Measurements from ENCODE around the gene PRLH. TPM values are rescaled to one million over a fixed set of nuclear protein-coding genes. Genes with fewer than 3 reads are reported as not detected.
A peak's percentile ranks its signal among the peaks of the same experiment; 100 is the strongest.

The PRLH gene
- total and polyA plus RNA-seq, 2 of the 13 experiments (the other 11 are each of a cell fraction or from before 2014, with no cell fraction given) = not detected

- TF ChIP-seq ZNF574 (CRISPR knock-in tag; IDR thresholded peaks at IDR 0.05) (no peak), KLF9 (CRISPR knock-in tag; IDR thresholded peaks at IDR 0.05; ENCODE audit: low read depth) (no peak), NFAT5 (CRISPR knock-in tag; IDR thresholded peaks at IDR 0.05) (no peak), RFX3 (CRISPR knock-in tag; IDR thresholded peaks at IDR 0.05) (peak; percentile 12; the same call in 1 of the 2 replicates), PAXIP1 (CRISPR knock-in tag; conservative IDR thresholded peaks at IDR 0.05) (peak; percentile 37; the same call in 1 of the 2 replicates), CEBPB (IDR thresholded peaks at IDR 0.05; ENCODE audit: borderline replicate concordance, low read depth, low read length) (no peak), ZFP91 (CRISPR knock-in tag; IDR thresholded peaks at IDR 0.05; ENCODE audit: borderline replicate concordance) (no peak), ZNF616 (CRISPR knock-in tag; IDR thresholded peaks at IDR 0.05; ENCODE audit: low read depth) (no peak), SALL1 (CRISPR knock-in tag; IDR thresholded peaks at IDR 0.05) (peak; percentile 52), SUZ12 (IDR thresholded peaks at IDR 0.05; ENCODE audit: low read depth, low read length) (no peak), ZNF224 (CRISPR knock-in tag; IDR thresholded peaks at IDR 0.05) (no peak), ATF1 (CRISPR knock-in tag; IDR thresholded peaks at IDR 0.05) (0 out of 2 replicates have a peak, but pooled peaks have one; percentile 35), ZC3H13 (CRISPR knock-in tag; IDR thresholded peaks at IDR 0.05) (0 out of 2 replicates have a peak, but pooled peaks have one; percentile 28), ZBTB38 (CRISPR knock-in tag; IDR thresholded peaks at IDR 0.05) (peak; percentile 1; the same call in 1 of the 2 replicates), NFATC3 (CRISPR knock-in tag; IDR thresholded peaks at IDR 0.05) (no peak), TCF7L2 (IDR thresholded peaks at IDR 0.05; ENCODE audit: low read depth, low read length) (no peak), SALL2 (CRISPR knock-in tag; IDR thresholded peaks at IDR 0.05) (no peak)
Measured at GRCh38 chr2:237603718-237604362, 37.5 kb downstream of the PRLH start (continued).
